Keratinocyte (primary cell): ENCODE measurements around the gene CEMIP2. TPM values are rescaled to one million over a fixed set of nuclear protein-coding genes. Genes with fewer than 3 reads are reported as not detected.

Source experiments
- DNase-seq: peaks from one replicate; pipeline ENCODE4 v3.0.0-alpha.2; 2011; ENCODE audit warnings: low read depth, missing footprints, low spot score
- FAIRE-seq: peaks from 2 replicates; lab custom pipeline; 2011; peaks lifted over from hg19 to GRCh38; lab: Jason Lieb, UNC
- H2AFZ ChIP-seq: 2 replicates; pipeline ENCODE4 v1.6.0; 2012; ENCODE audit warnings: low read length, control low read depth, inconsistent platforms; ENCODE audit not compliant: control insufficient read depth
- H3K27ac ChIP-seq: 2 replicates; pipeline ENCODE4 v1.5.1; 2011; ENCODE audit warnings: low read length; ENCODE audit not compliant: control insufficient read depth, insufficient read depth
- H3K27me3 ChIP-seq: 3 replicates; pipeline ENCODE4 v1.6.0; 2011; ENCODE audit warnings: low read length; ENCODE audit not compliant: control insufficient read depth, insufficient read depth; ENCODE audit errors: extremely low read depth
- H3K36me3 ChIP-seq, 2 experiments: 2 replicates in 1 of 2; 3 replicates in 1 of 2; pipeline ENCODE4 v1.5.1; 2011; ENCODE audit warnings: low read length in 2 of 2, mild to moderate bottlenecking in 1 of 2; ENCODE audit not compliant: control insufficient read depth in 2 of 2, insufficient read depth in 2 of 2; ENCODE audit errors: extremely low read depth in 1 of 2
- H3K4me1 ChIP-seq: 3 replicates; pipeline ENCODE4 v1.5.1; 2011; ENCODE audit warnings: low read length; ENCODE audit not compliant: control insufficient read depth, insufficient read depth; ENCODE audit errors: extremely low read depth
- H3K4me2 ChIP-seq: 3 replicates; pipeline ENCODE4 v1.6.0; 2011; ENCODE audit warnings: low read depth, low read length; ENCODE audit not compliant: control insufficient read depth, insufficient read depth; ENCODE audit errors: extremely low read depth
- H3K4me3 ChIP-seq, 3 experiments: fragments of 200-600 bp in 1 of 3; sonication (generic) in 1 of 3; 2 replicates in 2 of 3; 3 replicates in 1 of 3; pipeline ENCODE4 v1.5.1; 2011 to 2016; ENCODE audit warnings: low read length in 3 of 3, mild to moderate bottlenecking in 3 of 3, control low read depth in 2 of 3, inconsistent platforms in 1 of 3, low read depth in 1 of 3, mixed read lengths in 1 of 3, mixed run types in 1 of 3, moderate library complexity in 1 of 3; ENCODE audit not compliant: control insufficient read depth in 2 of 3, insufficient read depth in 2 of 3; ENCODE audit errors: extremely low read depth in 1 of 3
- H3K79me2 ChIP-seq: 2 replicates; pipeline ENCODE4 v1.6.0; 2012; ENCODE audit warnings: low read length; ENCODE audit not compliant: control insufficient read depth, insufficient read depth
- H3K9ac ChIP-seq: 3 replicates; pipeline ENCODE4 v1.6.0; 2011; ENCODE audit warnings: low read length; ENCODE audit not compliant: control insufficient read depth, insufficient read depth; ENCODE audit errors: extremely low read depth
- H3K9me1 ChIP-seq: 3 replicates; pipeline ENCODE4 v1.6.0; 2011; ENCODE audit warnings: low read length; ENCODE audit not compliant: control insufficient read depth, insufficient read depth; ENCODE audit errors: extremely low read depth
- H3K9me3 ChIP-seq: 2 replicates; pipeline ENCODE4 v1.5.1; 2012; ENCODE audit warnings: low read depth, low read length; ENCODE audit not compliant: control insufficient read depth
- H4K20me1 ChIP-seq: 3 replicates; pipeline ENCODE4 v1.6.0; 2011; ENCODE audit warnings: low read length; ENCODE audit not compliant: control insufficient read depth, insufficient read depth; ENCODE audit errors: extremely low read depth
- EZH2 ChIP-seq: IDR thresholded peaks from one replicate; pipeline ENCODE4 v1.6.1; 2012; ENCODE audit warnings: inconsistent platforms, mild to moderate bottlenecking, low read length, moderate library complexity
- dilution Hi-C: fragments of 300-500 bp; cut with MboI; formaldehyde crosslinking; loops from one replicate; pipeline ENCODE4 v1.7.0; 2020; ENCODE audit warnings: low sequenced_read_pairs; ENCODE audit not compliant: extremely low pct_ligation_motif_present
- polyA plus RNA-seq, 5 experiments: library from polyadenylated mRNA; depleted of rRNA in 3 of 5; stranded (reverse) in 3 of 5; stranded (forward) in 1 of 5; unstranded in 1 of 5; fragments of >200 nt; gene quantifications; 1 replicate in 1 of 5; 2 replicates in 3 of 5; 3 replicates in 1 of 5; pipeline versions ENCODE4 v1.2.1 to v1.2.3, GENCODE V29; 2011 to 2012; ENCODE audit warnings: missing spikeins in 2 of 5, low read depth in 1 of 5, low replicate concordance in 1 of 5
- TF ChIP-seq, protein P1 (sequence below), 3 experiments: IDR thresholded peaks in 1 of 3; conservative IDR thresholded peaks in 1 of 3; optimal IDR thresholded peaks in 1 of 3; 2 replicates in 2 of 3; 3 replicates in 1 of 3; pipeline versions ENCODE3 to v1.5.1; 2011; ENCODE audit warnings: low read length in 3 of 3, mild to moderate bottlenecking in 3 of 3, moderate library complexity in 2 of 3, control low read depth in 1 of 3, inconsistent platforms in 1 of 3; ENCODE audit not compliant: insufficient read depth in 2 of 3; ENCODE audit errors: extremely low read depth in 1 of 3

The CEMIP2 gene
- polyA plus RNA-seq, 1 donor (not counting 4 experiments of a cell fraction or from before 2014, with no cell fraction given) = 47.7 TPM

DNA sequence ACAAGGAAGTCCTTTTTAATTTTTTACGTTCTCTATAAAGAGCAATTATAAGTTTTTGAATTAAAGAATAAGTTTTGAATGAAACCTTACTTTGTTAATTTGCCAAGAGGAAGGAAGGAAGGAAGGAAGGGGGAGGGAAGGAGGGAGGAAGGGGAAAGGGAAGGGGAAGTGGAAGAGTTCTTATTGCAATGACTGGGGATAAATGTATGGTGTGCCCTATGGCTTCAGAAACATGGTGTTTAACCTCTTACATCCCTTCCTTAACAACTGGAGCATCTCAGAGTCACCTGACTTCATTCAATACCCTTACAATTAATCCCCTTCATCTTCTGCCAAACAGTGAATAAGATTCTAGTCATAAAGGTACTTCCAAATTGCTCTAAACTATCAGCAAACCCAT lies 16.0 kb downstream of the CEMIP2 start:
- Histone ChIP-seq H3K79me2 (peaks cover 63% of the 10 kb centered on the region), H3K9me3 (no peaks in the 10 kb centered on the region), H3K4me2 (no peak overlapping the region), H2AFZ (no peak overlapping the region), H3K9me1 (peaks cover 2% of the 10 kb centered on the region), H3K4me3 (no peak overlapping the region), H3K9ac (no peak overlapping the region), H3K27ac (no peak overlapping the region), H3K36me3 (peaks cover 2 to 6% of the 10 kb centered on the region in 2 experiments), H3K4me1 (no peaks in the 10 kb centered on the region), H4K20me1 (peaks cover 9% of the 10 kb centered on the region), H3K27me3 (no peaks in the 10 kb centered on the region)
- dilution Hi-C loops = no loop called here
- peak; percentile 32 for FAIRE-seq
- DNase-seq = no peak
- TF ChIP-seq EZH2 = no peak
- TF ChIP-seq, protein P1, sequence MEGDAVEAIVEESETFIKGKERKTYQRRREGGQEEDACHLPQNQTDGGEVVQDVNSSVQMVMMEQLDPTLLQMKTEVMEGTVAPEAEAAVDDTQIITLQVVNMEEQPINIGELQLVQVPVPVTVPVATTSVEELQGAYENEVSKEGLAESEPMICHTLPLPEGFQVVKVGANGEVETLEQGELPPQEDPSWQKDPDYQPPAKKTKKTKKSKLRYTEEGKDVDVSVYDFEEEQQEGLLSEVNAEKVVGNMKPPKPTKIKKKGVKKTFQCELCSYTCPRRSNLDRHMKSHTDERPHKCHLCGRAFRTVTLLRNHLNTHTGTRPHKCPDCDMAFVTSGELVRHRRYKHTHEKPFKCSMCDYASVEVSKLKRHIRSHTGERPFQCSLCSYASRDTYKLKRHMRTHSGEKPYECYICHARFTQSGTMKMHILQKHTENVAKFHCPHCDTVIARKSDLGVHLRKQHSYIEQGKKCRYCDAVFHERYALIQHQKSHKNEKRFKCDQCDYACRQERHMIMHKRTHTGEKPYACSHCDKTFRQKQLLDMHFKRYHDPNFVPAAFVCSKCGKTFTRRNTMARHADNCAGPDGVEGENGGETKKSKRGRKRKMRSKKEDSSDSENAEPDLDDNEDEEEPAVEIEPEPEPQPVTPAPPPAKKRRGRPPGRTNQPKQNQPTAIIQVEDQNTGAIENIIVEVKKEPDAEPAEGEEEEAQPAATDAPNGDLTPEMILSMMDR (optimal IDR thresholded peaks at IDR 0.05 in 1 of 3, IDR thresholded peaks at IDR 0.05 in 1 of 3, conservative IDR thresholded peaks at IDR 0.05 in 1 of 3; ENCODE audit: extremely low read depth in 1 of 3, insufficient read depth in 2 of 3, low read length in 3 of 3) = no peak

DNA sequence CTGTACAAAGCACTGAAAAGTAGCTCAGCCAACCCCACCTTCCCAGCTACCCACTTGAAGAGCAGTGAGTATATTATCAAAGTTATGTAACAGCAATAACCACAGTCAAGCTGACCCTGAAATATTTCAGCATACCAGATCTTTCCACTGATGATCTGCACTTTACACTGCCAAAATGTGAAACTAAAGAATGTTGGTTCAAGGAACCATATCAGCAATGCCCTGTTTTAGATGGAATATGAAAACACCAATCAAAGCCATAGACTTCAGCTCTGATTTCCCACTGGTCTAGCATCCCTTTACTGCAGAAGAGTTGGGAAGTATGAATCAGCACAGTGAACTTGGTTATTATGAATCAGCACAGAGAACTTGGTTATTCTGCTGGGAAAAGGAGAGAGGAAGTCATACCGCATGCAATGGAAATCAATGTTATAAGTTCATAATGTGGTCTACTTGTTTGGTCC lies 20.0 kb downstream of the CEMIP2 start:
- Histone ChIP-seq H3K27me3 (no peaks in the 10 kb centered on the region), H3K9me1 (peaks cover 2% of the 10 kb centered on the region), H4K20me1 (peaks cover 5% of the 10 kb centered on the region), H3K36me3 (peaks cover 8 to 21% of the 10 kb centered on the region in 2 experiments), H3K79me2 (peaks cover 29% of the 10 kb centered on the region), H3K4me3 (no peak overlapping the region), H3K4me1 (no peaks in the 10 kb centered on the region), H3K4me2 (no peak overlapping the region), H2AFZ (no peak overlapping the region), H3K27ac (no peak overlapping the region), H3K9me3 (no peaks in the 10 kb centered on the region), H3K9ac (no peak overlapping the region)
- DNase-seq = no peak
- dilution Hi-C loops = no loop called here
- peak; percentile 55 for FAIRE-seq
- TF ChIP-seq EZH2 = no peak
- TF ChIP-seq, protein P1 (optimal IDR thresholded peaks at IDR 0.05 in 1 of 3, IDR thresholded peaks at IDR 0.05 in 1 of 3, conservative IDR thresholded peaks at IDR 0.05 in 1 of 3; ENCODE audit: extremely low read depth in 1 of 3, insufficient read depth in 2 of 3, low read length in 3 of 3) = no peak
